ENCODE results near the gene C12orf42. TPM values are rescaled to one million over a fixed set of nuclear protein-coding genes. Genes with fewer than 3 reads are reported as not detected.

C12orf42 gene
- total and polyA plus RNA-seq, 4 donors: 0.14 to 0.17 TPM; not detected in 2

DNA sequence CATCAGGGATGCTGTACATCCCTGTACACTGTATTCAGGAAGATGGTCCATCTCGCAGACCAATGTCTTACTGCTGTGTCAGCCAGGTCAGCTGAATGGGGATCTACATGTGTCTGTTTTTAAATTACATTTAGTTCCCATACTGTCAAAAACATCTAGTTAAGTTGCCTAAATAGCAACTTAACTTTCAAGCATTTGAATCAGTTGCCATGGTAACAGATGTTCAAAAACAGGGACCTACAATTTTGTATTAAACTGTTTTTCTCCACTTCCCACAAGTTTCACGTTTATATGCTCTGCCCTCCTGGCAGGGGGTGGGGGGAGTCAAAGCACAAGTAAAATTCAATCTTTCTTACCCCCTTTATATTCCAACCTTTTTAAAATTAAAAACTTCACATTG lies 38.3 kb downstream of the C12orf42 start:
- DNase-seq (ENCODE audit: low spot score): no peak
- Histone ChIP-seq H3K4me3 (ENCODE audit: low read depth in 1 of 3, low read length in 3 of 3) (no peak overlapping the region), H3K36me3 (ENCODE audit: control insufficient read depth in 4 of 4, insufficient read depth in 3 of 4, low read depth in 1 of 4, low read length in 3 of 4) (no peaks in the 10 kb centered on the region), H3K27me3 (ENCODE audit: control insufficient read depth in 4 of 4, insufficient read depth in 4 of 4, low read length in 3 of 4) (no peaks in the 10 kb centered on the region), H3K27ac (ENCODE audit: low read depth in 1 of 2, low read length in 2 of 2) (no peak overlapping the region), H3K9me3 (ENCODE audit: control insufficient read depth in 4 of 4, low read length in 3 of 4) (no peaks in the 10 kb centered on the region), H3K9ac (ENCODE audit: low read depth in 1 of 2, low read length in 2 of 2) (no peak overlapping the region), H3K4me1 (ENCODE audit: control insufficient read depth in 4 of 4, insufficient read depth in 4 of 4, low read length in 3 of 4) (no peaks in the 10 kb centered on the region)
- TF ChIP-seq FOXA2 (IDR thresholded peaks at IDR 0.05): no peak
- TF ChIP-seq SP1 (IDR thresholded peaks at IDR 0.05): no peak
- no peak for TF ChIP-seq RXRA (IDR thresholded peaks at IDR 0.05)
- no peak for TF ChIP-seq HNF4G (IDR thresholded peaks at IDR 0.05)
- TF ChIP-seq JUND (IDR thresholded peaks at IDR 0.05): no peak
- TF ChIP-seq HNF4A (conservative IDR thresholded peaks at IDR 0.05): no peak
- no peak for TF ChIP-seq NR2F2 (IDR thresholded peaks at IDR 0.05)
- 58% methylated on average over 2 of the region's 2 CpGs for WGBS

DNA sequence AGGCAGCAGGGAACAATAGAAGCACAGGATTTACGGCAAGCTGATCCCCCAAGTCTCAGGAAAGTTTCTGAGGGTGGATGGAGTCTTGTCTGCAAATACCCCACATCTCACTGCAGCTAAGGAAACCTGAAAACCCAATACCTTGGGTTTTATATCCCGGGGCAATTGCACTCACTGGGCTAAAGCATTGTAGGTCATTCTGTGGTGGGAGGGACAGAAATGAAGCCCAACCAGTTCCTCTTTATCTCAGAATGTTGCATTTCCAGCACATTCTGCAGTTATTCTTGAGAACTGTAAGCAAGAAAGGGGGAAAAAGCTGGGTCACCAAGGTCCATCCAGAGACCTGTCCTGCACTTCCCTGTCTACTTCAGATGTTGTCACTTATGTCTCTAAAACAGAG lies 39.8 kb downstream of the C12orf42 start:
- H3K27me3 ChIP-seq (ENCODE audit: control insufficient read depth in 4 of 4, insufficient read depth in 4 of 4, low read length in 3 of 4): no peaks in the 10 kb centered on the region
- no peaks in the 10 kb centered on the region for H3K36me3 ChIP-seq (ENCODE audit: control insufficient read depth in 4 of 4, insufficient read depth in 3 of 4, low read depth in 1 of 4, low read length in 3 of 4)
- H3K9ac ChIP-seq (ENCODE audit: low read depth in 1 of 2, low read length in 2 of 2): no peak overlapping the region
- H3K9me3 ChIP-seq (ENCODE audit: control insufficient read depth in 4 of 4, low read length in 3 of 4): no peaks in the 10 kb centered on the region
- no peak for DNase-seq (ENCODE audit: low spot score)
- no peak overlapping the region for H3K27ac ChIP-seq (ENCODE audit: low read depth in 1 of 2, low read length in 2 of 2)
- 87% methylated on average over 2 of the region's 2 CpGs for WGBS
- TF ChIP-seq EGR1 (IDR thresholded peaks at IDR 0.05; ENCODE audit: low read depth in 2 of 2) (no peak), YY1 (IDR thresholded peaks at IDR 0.05) (no peak), FOXA2 (IDR thresholded peaks at IDR 0.05) (no peak), FOXA1 (IDR thresholded peaks at IDR 0.05) (no peak), RXRA (IDR thresholded peaks at IDR 0.05) (no peak)
- TF ChIP-seq, protein P1, sequence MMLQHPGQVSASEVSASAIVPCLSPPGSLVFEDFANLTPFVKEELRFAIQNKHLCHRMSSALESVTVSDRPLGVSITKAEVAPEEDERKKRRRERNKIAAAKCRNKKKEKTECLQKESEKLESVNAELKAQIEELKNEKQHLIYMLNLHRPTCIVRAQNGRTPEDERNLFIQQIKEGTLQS (IDR thresholded peaks at IDR 0.05): no peak
- TF ChIP-seq, protein P2, sequence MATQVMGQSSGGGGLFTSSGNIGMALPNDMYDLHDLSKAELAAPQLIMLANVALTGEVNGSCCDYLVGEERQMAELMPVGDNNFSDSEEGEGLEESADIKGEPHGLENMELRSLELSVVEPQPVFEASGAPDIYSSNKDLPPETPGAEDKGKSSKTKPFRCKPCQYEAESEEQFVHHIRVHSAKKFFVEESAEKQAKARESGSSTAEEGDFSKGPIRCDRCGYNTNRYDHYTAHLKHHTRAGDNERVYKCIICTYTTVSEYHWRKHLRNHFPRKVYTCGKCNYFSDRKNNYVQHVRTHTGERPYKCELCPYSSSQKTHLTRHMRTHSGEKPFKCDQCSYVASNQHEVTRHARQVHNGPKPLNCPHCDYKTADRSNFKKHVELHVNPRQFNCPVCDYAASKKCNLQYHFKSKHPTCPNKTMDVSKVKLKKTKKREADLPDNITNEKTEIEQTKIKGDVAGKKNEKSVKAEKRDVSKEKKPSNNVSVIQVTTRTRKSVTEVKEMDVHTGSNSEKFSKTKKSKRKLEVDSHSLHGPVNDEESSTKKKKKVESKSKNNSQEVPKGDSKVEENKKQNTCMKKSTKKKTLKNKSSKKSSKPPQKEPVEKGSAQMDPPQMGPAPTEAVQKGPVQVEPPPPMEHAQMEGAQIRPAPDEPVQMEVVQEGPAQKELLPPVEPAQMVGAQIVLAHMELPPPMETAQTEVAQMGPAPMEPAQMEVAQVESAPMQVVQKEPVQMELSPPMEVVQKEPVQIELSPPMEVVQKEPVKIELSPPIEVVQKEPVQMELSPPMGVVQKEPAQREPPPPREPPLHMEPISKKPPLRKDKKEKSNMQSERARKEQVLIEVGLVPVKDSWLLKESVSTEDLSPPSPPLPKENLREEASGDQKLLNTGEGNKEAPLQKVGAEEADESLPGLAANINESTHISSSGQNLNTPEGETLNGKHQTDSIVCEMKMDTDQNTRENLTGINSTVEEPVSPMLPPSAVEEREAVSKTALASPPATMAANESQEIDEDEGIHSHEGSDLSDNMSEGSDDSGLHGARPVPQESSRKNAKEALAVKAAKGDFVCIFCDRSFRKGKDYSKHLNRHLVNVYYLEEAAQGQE (IDR thresholded peaks at IDR 0.05): no peak
- TF ChIP-seq, protein P3, sequence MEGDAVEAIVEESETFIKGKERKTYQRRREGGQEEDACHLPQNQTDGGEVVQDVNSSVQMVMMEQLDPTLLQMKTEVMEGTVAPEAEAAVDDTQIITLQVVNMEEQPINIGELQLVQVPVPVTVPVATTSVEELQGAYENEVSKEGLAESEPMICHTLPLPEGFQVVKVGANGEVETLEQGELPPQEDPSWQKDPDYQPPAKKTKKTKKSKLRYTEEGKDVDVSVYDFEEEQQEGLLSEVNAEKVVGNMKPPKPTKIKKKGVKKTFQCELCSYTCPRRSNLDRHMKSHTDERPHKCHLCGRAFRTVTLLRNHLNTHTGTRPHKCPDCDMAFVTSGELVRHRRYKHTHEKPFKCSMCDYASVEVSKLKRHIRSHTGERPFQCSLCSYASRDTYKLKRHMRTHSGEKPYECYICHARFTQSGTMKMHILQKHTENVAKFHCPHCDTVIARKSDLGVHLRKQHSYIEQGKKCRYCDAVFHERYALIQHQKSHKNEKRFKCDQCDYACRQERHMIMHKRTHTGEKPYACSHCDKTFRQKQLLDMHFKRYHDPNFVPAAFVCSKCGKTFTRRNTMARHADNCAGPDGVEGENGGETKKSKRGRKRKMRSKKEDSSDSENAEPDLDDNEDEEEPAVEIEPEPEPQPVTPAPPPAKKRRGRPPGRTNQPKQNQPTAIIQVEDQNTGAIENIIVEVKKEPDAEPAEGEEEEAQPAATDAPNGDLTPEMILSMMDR (IDR thresholded peaks at IDR 0.05; ENCODE audit: low read depth, low read length, missing input control): no peak
- no peaks in the 10 kb centered on the region for H3K4me1 ChIP-seq (ENCODE audit: control insufficient read depth in 4 of 4, insufficient read depth in 4 of 4, low read length in 3 of 4)
- no peak overlapping the region for H3K4me3 ChIP-seq (ENCODE audit: low read depth in 1 of 3, low read length in 3 of 3)

All from liver (tissue), 9 donors.